ENCODE results near the gene ZNF558.

GRCh38 chr19:8815780-8816179 lies 16.3 kb downstream of the ZNF558 start:
- TF ChIP-seq CTCF (conservative IDR thresholded peaks at IDR 0.05) (no peak), EZH2 (IDR thresholded peaks at IDR 0.05; ENCODE audit: low read depth) (no peak)

Data from PC-9 (cell line).